Breast epithelium (tissue), 4 donors: Measurements from ENCODE around the gene IQGAP1. TPM values are rescaled to one million over a fixed set of nuclear protein-coding genes. Genes with fewer than 3 reads are reported as not detected.
"Not testable (repeated sequence)": the region's sequence is repeated elsewhere in the genome, so short reads cannot be mapped to it uniquely, and the experiment has no call there.

Experiments used
- DNase-seq, 2 donors: peaks; one replicate each; pipeline ENCODE4 v3.0.0-alpha.2; 2019; ENCODE audit warnings: low spot score in 2 of 2
- H3K27ac ChIP-seq, 2 donors: fragments of 200-600 bp; sonication (generic) in 1 of 2; one replicate each; pipeline ENCODE4 v1.5.1; 2016 to 2019; ENCODE audit warnings: mild to moderate bottlenecking in 1 of 2
- H3K27me3 ChIP-seq, 2 donors: fragments of 200-600 bp; sonication (generic) in 1 of 2; one replicate each; pipeline versions ENCODE4 v1.5.1 to v1.6.0; 2017 to 2019; ENCODE audit warnings: control low read depth in 1 of 2, mild to moderate bottlenecking in 1 of 2
- H3K36me3 ChIP-seq: fragments of 200-600 bp; one replicate; pipeline ENCODE4 v1.5.1; 2019
- H3K4me1 ChIP-seq, 2 donors: fragments of 200-600 bp; sonication (generic); one replicate each; pipeline ENCODE4 v1.5.1; 2016 to 2019; ENCODE audit warnings: control low read depth in 1 of 2
- H3K4me3 ChIP-seq, 3 donors: fragments of 200-600 bp; sonication (generic); 1 replicate in 2 of 3; 2 replicates in 1 of 3; pipeline ENCODE4 v1.5.1; 2016 to 2019; ENCODE audit warnings: mild to moderate bottlenecking in 3 of 3, moderate library complexity in 2 of 3
- H3K9me3 ChIP-seq, 2 donors: fragments of 200-600 bp; sonication (generic) in 1 of 2; one replicate each; pipeline ENCODE4 v1.5.1; 2016 to 2019; ENCODE audit warnings: control low read depth in 1 of 2
- POLR2A ChIP-seq: fragments of 450-650 bp; IDR thresholded peaks from one replicate; pipeline ENCODE4 v1.6.1; 2016; ENCODE audit warnings: antibody characterized with exemption, mild to moderate bottlenecking, moderate library complexity
- POLR2AphosphoS5 ChIP-seq, 3 donors: sonication (generic); formaldehyde crosslinking; IDR thresholded peaks; one replicate each; pipeline ENCODE4 v1.6.1; 2017; ENCODE audit warnings: antibody characterized with exemption in 3 of 3
- intact Hi-C: fragments of 100-400 bp; cut with DNase I; formaldehyde crosslinking; loops from one replicate; pipeline ENCODE4 v1.15.1; 2023; ENCODE audit warnings: low total_unique reads
- total RNA-seq, 3 donors: library from RNA; depleted of rRNA; stranded (reverse); fragments of >200 nt; gene quantifications; one replicate each; pipeline ENCODE4 v1.1.0, GENCODE V29; 2016
- TF ChIP-seq, protein P1 (sequence below), 3 donors: fragments of 450-650 bp; IDR thresholded peaks; one replicate each; pipeline ENCODE4 v1.5.1; 2016 to 2017; ENCODE audit warnings: antibody characterized with exemption in 3 of 3, mild to moderate bottlenecking in 3 of 3, moderate library complexity in 3 of 3

The IQGAP1 gene
- total RNA-seq, 3 donors from 2014 or later = 244 to 387 (median 288) TPM

DNA sequence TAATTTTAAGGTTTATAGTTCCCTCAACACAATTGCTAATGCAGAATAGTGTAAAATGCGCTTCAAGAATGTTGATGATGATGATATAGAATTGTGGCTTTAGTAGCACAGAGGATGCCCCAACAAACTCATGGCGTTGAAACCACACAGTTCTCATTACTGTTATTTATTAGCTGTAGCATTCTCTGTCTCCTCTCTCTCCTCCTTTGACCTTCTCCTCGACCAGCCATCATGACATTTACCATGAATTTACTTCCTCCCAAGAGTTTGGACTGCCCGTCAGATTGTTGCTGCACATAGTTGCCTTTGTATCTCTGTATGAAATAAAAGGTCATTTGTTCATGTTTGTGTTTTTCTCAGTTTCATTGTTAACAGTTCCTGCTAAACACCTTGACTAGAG lies 113.9 kb downstream of the IQGAP1 start:
- peaks cover 10% of the 10 kb centered on the region for H3K36me3 ChIP-seq
- H3K27me3 ChIP-seq = no peaks in the 10 kb centered on the region
- H3K4me3 ChIP-seq = no peak overlapping the region
- intact Hi-C loops = no loop called here
- H3K27ac ChIP-seq = no peak overlapping the region
- H3K4me1 ChIP-seq = no peaks in the 10 kb centered on the region
- H3K9me3 ChIP-seq = no peaks in the 10 kb centered on the region
- TF ChIP-seq POLR2A = no peak
- TF ChIP-seq POLR2AphosphoS5 (IDR thresholded peaks at IDR 0.05) = no peak
- TF ChIP-seq, protein P1, sequence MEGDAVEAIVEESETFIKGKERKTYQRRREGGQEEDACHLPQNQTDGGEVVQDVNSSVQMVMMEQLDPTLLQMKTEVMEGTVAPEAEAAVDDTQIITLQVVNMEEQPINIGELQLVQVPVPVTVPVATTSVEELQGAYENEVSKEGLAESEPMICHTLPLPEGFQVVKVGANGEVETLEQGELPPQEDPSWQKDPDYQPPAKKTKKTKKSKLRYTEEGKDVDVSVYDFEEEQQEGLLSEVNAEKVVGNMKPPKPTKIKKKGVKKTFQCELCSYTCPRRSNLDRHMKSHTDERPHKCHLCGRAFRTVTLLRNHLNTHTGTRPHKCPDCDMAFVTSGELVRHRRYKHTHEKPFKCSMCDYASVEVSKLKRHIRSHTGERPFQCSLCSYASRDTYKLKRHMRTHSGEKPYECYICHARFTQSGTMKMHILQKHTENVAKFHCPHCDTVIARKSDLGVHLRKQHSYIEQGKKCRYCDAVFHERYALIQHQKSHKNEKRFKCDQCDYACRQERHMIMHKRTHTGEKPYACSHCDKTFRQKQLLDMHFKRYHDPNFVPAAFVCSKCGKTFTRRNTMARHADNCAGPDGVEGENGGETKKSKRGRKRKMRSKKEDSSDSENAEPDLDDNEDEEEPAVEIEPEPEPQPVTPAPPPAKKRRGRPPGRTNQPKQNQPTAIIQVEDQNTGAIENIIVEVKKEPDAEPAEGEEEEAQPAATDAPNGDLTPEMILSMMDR (IDR thresholded peaks at IDR 0.05) = no peak
- DNase-seq = no peak

DNA sequence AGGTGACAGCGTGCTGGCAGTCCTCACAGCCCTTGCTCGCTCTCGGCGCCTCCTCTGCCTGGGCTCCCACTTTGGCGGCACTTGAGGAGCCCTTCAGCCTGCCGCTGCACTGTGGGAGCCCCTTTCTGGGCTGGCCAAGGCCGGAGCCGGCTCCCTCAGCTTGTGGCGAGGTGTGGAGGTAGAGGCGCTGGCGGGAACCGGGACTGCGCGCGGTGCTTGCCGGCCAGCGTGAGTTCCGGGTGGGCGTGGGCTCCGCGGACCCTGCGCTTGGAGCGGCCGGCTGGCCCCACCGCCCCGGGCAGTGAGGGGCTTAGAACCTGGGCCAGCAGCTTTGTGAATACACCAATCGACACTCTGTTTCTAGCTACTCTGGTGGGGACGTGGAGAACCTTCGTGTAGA lies 122.7 kb downstream of the IQGAP1 start:
- intact Hi-C loops, H3K27ac ChIP-seq, H3K9me3 ChIP-seq, DNase-seq, H3K4me1 ChIP-seq, H3K4me3 ChIP-seq, H3K36me3 ChIP-seq, H3K27me3 ChIP-seq: not testable (repeated sequence)

DNA sequence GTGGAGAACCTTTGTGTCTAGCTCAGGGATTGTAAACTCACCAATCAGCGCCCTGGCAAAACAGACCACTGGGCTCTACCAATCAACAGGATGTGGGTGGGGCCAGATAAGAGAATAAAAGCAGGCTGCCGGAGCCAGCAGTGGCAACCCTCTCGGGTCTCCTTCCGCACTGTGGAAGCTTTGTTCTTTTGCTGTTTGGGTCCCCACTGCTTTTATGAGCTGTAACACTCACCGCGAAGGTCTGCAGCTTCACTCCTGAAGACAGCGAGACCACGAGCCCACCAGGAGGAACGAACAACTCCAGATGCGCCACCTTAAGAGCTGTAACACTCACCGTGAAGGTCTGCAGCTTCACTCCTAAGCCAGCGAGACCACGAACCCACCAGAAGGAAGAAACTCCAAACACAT lies 123.2 kb downstream of the IQGAP1 start:
- H3K27ac ChIP-seq, H3K27me3 ChIP-seq, intact Hi-C loops, DNase-seq, H3K4me1 ChIP-seq, H3K36me3 ChIP-seq, H3K9me3 ChIP-seq, H3K4me3 ChIP-seq: not testable (repeated sequence)

DNA sequence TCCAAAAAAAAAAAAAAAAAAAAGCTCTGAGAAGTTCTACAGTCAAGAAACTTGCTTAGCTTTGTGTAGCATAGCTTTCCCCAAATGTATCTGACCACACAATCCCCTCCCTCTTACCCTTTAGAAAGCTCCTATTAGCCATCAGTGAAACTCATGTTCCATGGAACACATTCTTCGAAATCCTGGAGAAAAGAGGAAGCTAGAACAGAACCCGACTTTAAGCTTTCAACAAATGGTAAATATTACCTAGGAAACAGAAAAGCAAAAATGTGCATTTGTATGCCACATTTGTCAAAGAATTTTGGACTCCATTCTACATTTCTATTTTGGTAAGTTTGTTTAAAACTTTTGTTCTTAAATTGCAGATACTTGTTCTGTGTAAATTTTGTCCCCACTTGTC lies 124.2 kb downstream of the IQGAP1 start:
- intact Hi-C loops = no loop called here
- no peak overlapping the region for H3K27ac ChIP-seq
- no peaks in the 10 kb centered on the region for H3K9me3 ChIP-seq
- H3K4me3 ChIP-seq = no peak overlapping the region
- DNase-seq = no peak
- H3K27me3 ChIP-seq = no peaks in the 10 kb centered on the region
- no peaks in the 10 kb centered on the region for H3K36me3 ChIP-seq
- TF ChIP-seq POLR2AphosphoS5 (IDR thresholded peaks at IDR 0.05) (no peak), POLR2A (no peak)
- TF ChIP-seq, protein P1 (IDR thresholded peaks at IDR 0.05) = no peak
- H3K4me1 ChIP-seq = no peaks in the 10 kb centered on the region

DNA sequence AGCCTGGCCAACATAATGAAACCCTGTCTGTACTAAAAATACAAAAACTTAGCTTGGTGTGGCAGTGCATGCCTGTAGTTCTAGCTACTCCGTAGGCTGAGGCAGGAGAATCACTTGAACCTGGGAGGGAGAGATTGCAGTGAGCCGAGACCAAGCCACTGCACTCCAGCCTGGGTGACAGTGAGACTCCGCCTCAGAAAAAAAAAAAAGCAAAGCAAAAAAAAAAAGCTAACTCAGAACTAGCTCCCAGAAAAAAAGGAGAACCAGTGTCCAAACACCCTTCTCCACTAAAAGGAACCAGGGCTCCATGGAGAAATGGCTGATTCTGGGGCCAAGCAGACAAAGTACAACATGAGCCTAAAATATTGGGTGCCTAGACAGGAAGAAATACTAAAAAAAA lies 124.9 kb downstream of the IQGAP1 start:
- Histone ChIP-seq H3K9me3 (no peaks in the 10 kb centered on the region), H3K36me3 (no peaks in the 10 kb centered on the region), H3K4me1 (no peaks in the 10 kb centered on the region), H3K4me3 (no peak overlapping the region), H3K27ac (no peak overlapping the region), H3K27me3 (no peaks in the 10 kb centered on the region)
- DNase-seq = no peak
- no peak for TF ChIP-seq POLR2AphosphoS5 (IDR thresholded peaks at IDR 0.05)
- TF ChIP-seq, protein P1 (IDR thresholded peaks at IDR 0.05) = no peak
- no peak for TF ChIP-seq POLR2A
- intact Hi-C loops = no loop called here

DNA sequence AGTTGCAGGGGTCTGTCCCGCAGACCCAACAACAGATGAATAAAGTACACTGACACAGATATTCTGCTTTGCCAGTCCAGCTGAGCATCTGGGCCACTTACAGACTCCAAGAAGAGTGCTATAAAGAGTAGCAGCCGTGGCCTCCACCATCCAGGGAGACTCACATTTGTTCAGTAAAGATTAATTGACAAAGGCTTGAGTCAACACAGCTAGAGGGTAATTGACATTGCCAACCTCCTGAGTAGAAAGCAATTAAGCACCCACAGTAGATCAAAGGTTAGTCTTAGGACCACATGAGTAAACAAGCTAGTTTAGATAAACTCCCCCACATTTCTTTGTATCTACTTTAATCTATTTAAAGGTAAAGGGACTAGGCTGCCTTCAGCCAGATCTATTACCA lies 125.4 kb downstream of the IQGAP1 start:
- no peaks in the 10 kb centered on the region for H3K27me3 ChIP-seq
- intact Hi-C loops = no loop called here
- TF ChIP-seq POLR2AphosphoS5 (IDR thresholded peaks at IDR 0.05) (no peak), POLR2A (no peak)
- TF ChIP-seq, protein P1 (IDR thresholded peaks at IDR 0.05) = no peak

DNA sequence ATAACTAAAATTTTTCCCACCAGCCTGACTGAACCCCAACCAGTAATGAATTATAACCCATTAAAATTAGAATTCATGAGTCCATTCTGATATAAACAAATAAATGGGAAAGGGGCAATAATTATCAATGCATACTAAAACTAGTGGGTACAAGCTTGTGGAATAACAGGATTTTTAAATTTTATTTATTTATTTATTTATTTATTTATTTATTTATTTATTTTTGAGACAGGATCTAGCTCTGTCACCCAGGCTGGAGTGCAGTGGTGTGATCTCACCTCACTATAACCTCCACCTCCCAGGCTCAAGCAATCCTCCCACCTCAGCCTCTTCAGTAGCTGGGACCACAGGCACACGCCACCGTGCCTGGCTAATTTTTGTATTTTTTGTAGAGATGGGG lies 125.9 kb downstream of the IQGAP1 start:
- H3K27ac ChIP-seq, H3K4me1 ChIP-seq, H3K4me3 ChIP-seq, intact Hi-C loops, H3K27me3 ChIP-seq, H3K36me3 ChIP-seq, DNase-seq, H3K9me3 ChIP-seq: not testable (repeated sequence)

More for the DNA sequence above, 125.4 kb downstream of the IQGAP1 start:
- Histone ChIP-seq H3K4me3 (no peak overlapping the region), H3K4me1 (no peaks in the 10 kb centered on the region), H3K36me3 (no peaks in the 10 kb centered on the region), H3K27ac (no peak overlapping the region), H3K9me3 (no peaks in the 10 kb centered on the region)
- DNase-seq = no peak
